H1 (cell line): ENCODE results near the gene NPY1R. TPM values are rescaled to one million over a fixed set of nuclear protein-coding genes. Genes with fewer than 3 reads are reported as not detected.

ENCODE experiments used
- CTCF ChIA-PET: fragments of 300-600 bp; sonication (Branson Sonifier 250); formaldehyde crosslinking; loops from one replicate; lab custom pipeline; 2021; ENCODE audit not compliant: partially characterized antibody; lab: Charles Lee
- POLR2A ChIA-PET: fragments of 300-600 bp; sonication (Branson Sonifier 250); formaldehyde crosslinking; loops from one replicate; lab custom pipeline; 2021; ENCODE audit warnings: inconsistent platforms; ENCODE audit not compliant: partially characterized antibody; lab: Charles Lee
- DNase-seq, 2 experiments: peaks; one replicate each; pipeline versions ENCODE4 v3.0.0 to v3.0.0-alpha.2; 2010 to 2022; ENCODE audit warnings: low spot score in 2 of 2, low read depth in 1 of 2, mixed read lengths in 1 of 2
- FAIRE-seq: peaks from 2 replicates; lab custom pipeline; 2011; peaks lifted over from hg19 to GRCh38; lab: Jason Lieb, UNC
- H2AFZ ChIP-seq: 2 replicates; pipeline ENCODE4 v1.8.1; 2012; ENCODE audit warnings: low read length, inconsistent platforms
- H2AK5ac ChIP-seq: 2 replicates; pipeline ENCODE4 v1.6.1; 2013; ENCODE audit warnings: low read depth, low read length
- H2BK120ac ChIP-seq: replicated peaks from 2 replicates; pipeline ENCODE3; 2013; ENCODE audit warnings: low read depth, low read length, inconsistent platforms
- H2BK12ac ChIP-seq: 2 replicates; pipeline ENCODE4 v1.6.1; 2013; ENCODE audit warnings: low read depth, low read length
- H2BK15ac ChIP-seq: 2 replicates; pipeline ENCODE4 v1.6.1; 2013; ENCODE audit warnings: low read length
- H2BK20ac ChIP-seq: 2 replicates; pipeline ENCODE4 v1.6.1; 2013; ENCODE audit warnings: low read length
- H2BK5ac ChIP-seq: 2 replicates; pipeline ENCODE4 v1.6.1; 2013; ENCODE audit warnings: low read depth, low read length
- H3K14ac ChIP-seq: 2 replicates; pipeline ENCODE4 v1.6.1; 2013; ENCODE audit warnings: inconsistent platforms; ENCODE audit not compliant: insufficient read length
- H3K18ac ChIP-seq: 2 replicates; pipeline ENCODE4 v1.6.1; 2013; ENCODE audit warnings: low read length; ENCODE audit errors: extremely low read depth
- H3K23ac ChIP-seq: 2 replicates; pipeline ENCODE4 v1.6.1; 2013; ENCODE audit warnings: inconsistent platforms; ENCODE audit not compliant: insufficient read length
- H3K23me2 ChIP-seq: 2 replicates; pipeline ENCODE4 v1.6.1; 2013; ENCODE audit warnings: low read depth, low read length
- H3K27ac ChIP-seq: 2 replicates; pipeline ENCODE4 v1.6.1; 2011; ENCODE audit warnings: low read depth, low read length, inconsistent platforms
- H3K27me3 ChIP-seq, 4 experiments: replicated peaks in 1 of 4; 1 replicate in 1 of 4; 2 replicates in 3 of 4; pipeline versions ENCODE4 v1.6.1 to v1.8.1; 2011 to 2013; ENCODE audit warnings: low read length in 3 of 4, mild to moderate bottlenecking in 3 of 4, inconsistent platforms in 2 of 4, mixed read lengths in 2 of 4, moderate library complexity in 1 of 4; ENCODE audit not compliant: control insufficient read depth in 3 of 4, insufficient read depth in 3 of 4; ENCODE audit errors: extremely low read depth in 1 of 4
- H3K36me3 ChIP-seq, 4 experiments: 2 replicates each; pipeline versions ENCODE4 v1.6.1 to v1.8.1; 2011 to 2013; ENCODE audit warnings: mild to moderate bottlenecking in 4 of 4, low read length in 3 of 4, moderate library complexity in 2 of 4, control low read depth in 1 of 4, inconsistent platforms in 1 of 4; ENCODE audit not compliant: insufficient read depth in 4 of 4, control insufficient read depth in 2 of 4
- H3K4ac ChIP-seq: replicated peaks from 2 replicates; pipeline ENCODE3; 2013; ENCODE audit warnings: low read length, low read depth, mixed read lengths, inconsistent platforms; ENCODE audit not compliant: insufficient read length
- H3K4me1 ChIP-seq, 4 experiments: replicated peaks in 1 of 4; 1 replicate in 1 of 4; 2 replicates in 3 of 4; pipeline versions ENCODE4 v1.6.1 to v1.8.1; 2011 to 2013; ENCODE audit warnings: low read length in 3 of 4, inconsistent platforms in 2 of 4, mixed read lengths in 1 of 4; ENCODE audit not compliant: insufficient read depth in 4 of 4, control insufficient read depth in 3 of 4
- H3K4me2 ChIP-seq, 2 experiments: 2 replicates each; pipeline versions ENCODE4 v1.6.1 to v1.8.1; 2011 to 2013; ENCODE audit warnings: low read depth in 2 of 2, low read length in 2 of 2, control low read depth in 1 of 2, inconsistent platforms in 1 of 2, mild to moderate bottlenecking in 1 of 2; ENCODE audit not compliant: insufficient read depth in 1 of 2
- H3K4me3 ChIP-seq, 4 experiments: fragments of 200-600, 300-600 bp in 1 of 4; sonication (generic), shearing (Covaris generic), sonication (Bioruptor Twin) in 1 of 4; 2 replicates each; pipeline versions ENCODE4 v1.5.1 to v1.8.1; 2011 to 2016; ENCODE audit warnings: low read length in 4 of 4, low read depth in 3 of 4, control low read depth in 2 of 4, inconsistent platforms in 2 of 4, mild to moderate bottlenecking in 2 of 4, mixed read lengths in 1 of 4, moderate library complexity in 1 of 4; ENCODE audit not compliant: insufficient read depth in 2 of 4; ENCODE audit errors: extremely low read depth in 1 of 4
- H3K56ac ChIP-seq: replicated peaks from 2 replicates; pipeline ENCODE3; 2013; ENCODE audit warnings: low read depth, mild to moderate bottlenecking, mixed read lengths, low read length, inconsistent platforms; ENCODE audit not compliant: insufficient read length
- H3K79me1 ChIP-seq: 2 replicates; pipeline ENCODE4 v1.6.1; 2013; ENCODE audit warnings: low read depth, low read length, control low read depth
- H3K79me2 ChIP-seq, 2 experiments: 2 replicates each; pipeline versions ENCODE4 v1.6.1 to v1.8.1; 2012 to 2013; ENCODE audit warnings: low read length in 2 of 2, mild to moderate bottlenecking in 2 of 2, inconsistent platforms in 1 of 2; ENCODE audit not compliant: insufficient read depth in 2 of 2, control insufficient read depth in 1 of 2
- H3K9ac ChIP-seq, 4 experiments: replicated peaks in 1 of 4; 1 replicate in 1 of 4; 2 replicates in 3 of 4; pipeline versions ENCODE4 v1.6.1 to v1.8.1; 2011 to 2013; ENCODE audit warnings: low read depth in 3 of 4, low read length in 3 of 4, control low read depth in 2 of 4, mild to moderate bottlenecking in 2 of 4, moderate library complexity in 2 of 4, inconsistent platforms in 1 of 4; ENCODE audit errors: extremely low read depth in 1 of 4
- H3K9me3 ChIP-seq, 2 experiments: 2 replicates each; pipeline versions ENCODE4 v1.6.1 to v1.8.1; 2012 to 2013; ENCODE audit warnings: mild to moderate bottlenecking in 2 of 2, moderate library complexity in 2 of 2, control low read depth in 1 of 2, inconsistent platforms in 1 of 2, low read depth in 1 of 2, low read length in 1 of 2, mixed read lengths in 1 of 2; ENCODE audit not compliant: insufficient read depth in 2 of 2
- H4K20me1 ChIP-seq, 2 experiments: replicated peaks in 1 of 2; 2 replicates each; pipeline versions ENCODE3 to v1.8.1; 2011 to 2013; ENCODE audit warnings: inconsistent platforms in 2 of 2, low read length in 2 of 2, mild to moderate bottlenecking in 1 of 2; ENCODE audit not compliant: insufficient read depth in 2 of 2, control insufficient read depth in 1 of 2
- H4K5ac ChIP-seq: 2 replicates; pipeline ENCODE4 v1.6.1; 2013; ENCODE audit warnings: low read length, low read depth, mixed read lengths, inconsistent platforms; ENCODE audit not compliant: insufficient read length
- H4K8ac ChIP-seq: 2 replicates; pipeline ENCODE4 v1.8.0; 2013; ENCODE audit warnings: mild to moderate bottlenecking, moderate library complexity, low read length, inconsistent platforms; ENCODE audit not compliant: insufficient read depth; ENCODE audit errors: extremely low read depth
- H4K91ac ChIP-seq: replicated peaks from 2 replicates; pipeline ENCODE3; 2013; ENCODE audit warnings: low read length, mixed read lengths, inconsistent platforms; ENCODE audit not compliant: insufficient read length
- CHD1 ChIP-seq: IDR thresholded peaks from 2 replicates; pipeline ENCODE4 v1.6.1; 2012; ENCODE audit warnings: low read depth, low read length, improper control_type of control experiment
- TCF12 ChIP-seq: IDR thresholded peaks from 2 replicates; pipeline ENCODE4 v1.6.1; 2011; ENCODE audit warnings: low read depth, mild to moderate bottlenecking, low read length
- WGBS, 2 experiments: shearing (Covaris generic) in 1 of 2; methylation state at CpG; one replicate each; pipeline versions ENCODE4 v1.1.6 to v1.1.7; 2013 to 2015; ENCODE audit warnings: low lambda C conversion rate in 2 of 2, mixed read lengths in 2 of 2, inconsistent platforms in 1 of 2, low coverage in 1 of 2, missing lambda C conversion rate in 1 of 2; ENCODE audit not compliant: insufficient replicate concordance in 2 of 2, insufficient coverage in 1 of 2, insufficient read length in 1 of 2; ENCODE audit errors: extremely low coverage in 1 of 2, missing lambda C conversion rate in 1 of 2; 5-methylcytosine and 5-hydroxymethylcytosine counted together
- polyA plus RNA-seq, 7 experiments: library from polyadenylated mRNA; depleted of rRNA in 3 of 7; stranded (reverse) in 5 of 7; unstranded in 2 of 7; fragments of >200 nt in 5 of 7; fragments of 200-250 nt in 2 of 7; gene quantifications; 1 replicate in 5 of 7; 2 replicates in 1 of 7; 4 replicates in 1 of 7; pipeline versions ENCODE4 v1.2.1 to v1.2.3, GENCODE V29; 2011 to 2013; ENCODE audit warnings: missing spikeins in 2 of 7, mixed read lengths in 2 of 7
- total RNA-seq: library from RNA; stranded (reverse); fragmentation: NEBNext Ultra II Directional; extraction: Animal tissue kit (Norgen Biotek cat#: 25700); gene quantifications from 2 replicates; pipeline ENCODE4 v1.2.1, GENCODE V29; 2021

NPY1R gene
- total and polyA plus RNA-seq, 2 of the 8 experiments (the other 6 are each of a cell fraction or from before 2014, with no cell fraction given) = 5.9 to 6.3 TPM

DNA sequence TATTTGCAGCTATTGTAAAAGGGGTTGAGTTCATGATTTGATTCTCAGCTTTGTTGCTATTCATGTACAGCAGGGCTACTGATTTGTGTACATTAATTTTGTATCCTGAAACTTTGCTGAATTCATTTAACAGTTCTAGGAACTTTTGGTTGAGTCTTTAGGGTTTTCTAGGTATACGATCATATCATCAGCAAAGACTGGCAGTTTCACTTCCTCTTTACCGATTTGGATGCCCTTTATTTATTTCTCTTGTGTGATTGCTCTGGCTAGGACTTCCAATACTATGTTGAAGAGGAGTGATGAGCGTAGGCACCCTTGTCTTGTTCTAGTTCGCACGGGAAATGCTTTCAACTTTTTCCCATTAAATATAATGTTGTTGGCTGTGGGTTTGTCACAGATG lies 48.1 kb downstream of the NPY1R start:
- no peak for FAIRE-seq
- no peak overlapping the region for H4K91ac ChIP-seq
- H3K14ac ChIP-seq = no peak overlapping the region
- H3K23ac ChIP-seq = no peak overlapping the region
- H2BK15ac ChIP-seq = no peak overlapping the region
- no peak overlapping the region for H2BK20ac ChIP-seq
- no peak overlapping the region for H4K5ac ChIP-seq
- WGBS, 2 experiments = 96% methylated on average over 5 of the region's 5 CpGs; no CpG with 5 or more reads in 1 of the 2 experiments
- H3K27ac ChIP-seq = no peak overlapping the region
- H3K9ac ChIP-seq = no peak overlapping the region
- H4K20me1 ChIP-seq = no peaks in the 10 kb centered on the region
- H2AK5ac ChIP-seq = no peak overlapping the region
- no peaks in the 10 kb centered on the region for H3K36me3 ChIP-seq
- no peaks in the 10 kb centered on the region for H3K79me1 ChIP-seq
- H3K79me2 ChIP-seq = no peaks in the 10 kb centered on the region
- no peak overlapping the region for H3K4ac ChIP-seq
- no peak overlapping the region for H2BK12ac ChIP-seq
- no peaks in the 10 kb centered on the region for H3K4me1 ChIP-seq
- H2AFZ ChIP-seq = no peak overlapping the region
- no peak overlapping the region for H2BK120ac ChIP-seq
- H4K8ac ChIP-seq = no peak overlapping the region
- DNase-seq = no peak
- POLR2A ChIA-PET = no interaction called here
- CTCF ChIA-PET = no interaction called here
- no peaks in the 10 kb centered on the region for H3K27me3 ChIP-seq
- no peak overlapping the region for H3K18ac ChIP-seq
- no peak overlapping the region for H3K4me3 ChIP-seq
- no peaks in the 10 kb centered on the region for H3K9me3 ChIP-seq
- no peak overlapping the region for H3K4me2 ChIP-seq
- H2BK5ac ChIP-seq = no peak overlapping the region
- H3K23me2 ChIP-seq = no peaks in the 10 kb centered on the region
- no peak overlapping the region for H3K56ac ChIP-seq
- TF ChIP-seq CHD1 (no peak), TCF12 (no peak)
